Measurements from ENCODE around the gene SEL1L. TPM values are rescaled to one million over a fixed set of nuclear protein-coding genes. Genes with fewer than 3 reads are reported as not detected.
"Not testable (repeated sequence)": the region's sequence is repeated elsewhere in the genome, so short reads cannot be mapped to it uniquely, and the experiment has no call there.

SEL1L gene
- total RNA-seq, 1 experiment from 2014 or later: 53.7 TPM

- ATAC-seq: no peak
- Histone ChIP-seq H3K4me3 (ENCODE audit: low read depth in 2 of 2, low read length in 2 of 2) (no peak overlapping the region), H3K4me1 (ENCODE audit: control insufficient read depth, insufficient read depth, low read length) (no peaks in the 10 kb centered on the region), H3K27ac (ENCODE audit: low read length) (no peak overlapping the region), H3K27me3 (ENCODE audit: control insufficient read depth, insufficient read depth, low read length) (peaks cover 16% of the 10 kb centered on the region), H3K9me3 (ENCODE audit: control insufficient read depth, insufficient read depth, low read depth, low read length) (no peaks in the 10 kb centered on the region), H3K36me3 (ENCODE audit: control insufficient read depth, insufficient read depth, low read length) (no peaks in the 10 kb centered on the region)
- in situ Hi-C loops (cut with HindIII; ENCODE audit: low pct_unique_long_range_greater_than_20kb, low sequenced_read_pairs): no loop called here
- DNase-seq (ENCODE audit: low read depth, low spot score): no peak
- intact Hi-C loops (cut with micrococcal nuclease; ENCODE audit: unreplicated experiment): no loop called here
- TF ChIP-seq REST (IDR thresholded peaks at IDR 0.05; ENCODE audit: insufficient read depth in 1 of 2, low read depth in 2 of 2, low read length in 1 of 2) (no peak), CTCF (IDR thresholded peaks at IDR 0.05) (no peak), SIN3A (IDR thresholded peaks at IDR 0.05; ENCODE audit: borderline replicate concordance, insufficient read depth, low read depth, low read length) (no peak), TCF7L2 (IDR thresholded peaks at IDR 0.05; ENCODE audit: low read depth, low read length) (no peak), POLR2AphosphoS5 (IDR thresholded peaks at IDR 0.05; ENCODE audit: low read depth, low read length) (no peak)
- no TSS peak for BruUV-seq (replicated peaks)
- ChIA-PET POLR2A (no interaction called here), CTCF (no interaction called here)
Observed at GRCh38 chr14:81430235-81430634, 103.4 kb downstream of the SEL1L start.

- BruUV-seq (replicated peaks); H3K4me1 ChIP-seq (ENCODE audit: control insufficient read depth, insufficient read depth, low read length); ATAC-seq; in situ Hi-C loops (cut with HindIII; ENCODE audit: low pct_unique_long_range_greater_than_20kb, low sequenced_read_pairs); H3K9me3 ChIP-seq (ENCODE audit: control insufficient read depth, insufficient read depth, low read depth, low read length); H3K36me3 ChIP-seq (ENCODE audit: control insufficient read depth, insufficient read depth, low read length); DNase-seq (ENCODE audit: low read depth, low spot score); CTCF ChIA-PET; POLR2A ChIA-PET; H3K27ac ChIP-seq (ENCODE audit: low read length); intact Hi-C loops (cut with micrococcal nuclease; ENCODE audit: unreplicated experiment); H3K4me3 ChIP-seq (ENCODE audit: low read depth in 2 of 2, low read length in 2 of 2): not testable (repeated sequence)
- H3K27me3 ChIP-seq (ENCODE audit: control insufficient read depth, insufficient read depth, low read length): peaks cover 11% of the 10 kb centered on the region
Observed at GRCh38 chr14:81429749-81430148, 103.9 kb downstream of the SEL1L start.

- TF ChIP-seq CTCF (IDR thresholded peaks at IDR 0.05): no peak
- TF ChIP-seq POLR2AphosphoS5 (IDR thresholded peaks at IDR 0.05; ENCODE audit: low read depth, low read length): no peak
- no peak for TF ChIP-seq REST (IDR thresholded peaks at IDR 0.05; ENCODE audit: insufficient read depth in 1 of 2, low read depth in 2 of 2, low read length in 1 of 2)
- no peak for TF ChIP-seq TCF7L2 (IDR thresholded peaks at IDR 0.05; ENCODE audit: low read depth, low read length)
- TF ChIP-seq SIN3A (IDR thresholded peaks at IDR 0.05; ENCODE audit: borderline replicate concordance, insufficient read depth, low read depth, low read length): no peak
- CTCF ChIA-PET: no interaction called here
- no peak overlapping the region for H3K4me3 ChIP-seq (ENCODE audit: low read depth in 2 of 2, low read length in 2 of 2)
- POLR2A ChIA-PET: no interaction called here
- H3K27ac ChIP-seq (ENCODE audit: low read length): no peak overlapping the region
- BruUV-seq (replicated peaks): no TSS peak
- no peaks in the 10 kb centered on the region for H3K9me3 ChIP-seq (ENCODE audit: control insufficient read depth, insufficient read depth, low read depth, low read length)
- intact Hi-C loops (cut with micrococcal nuclease; ENCODE audit: unreplicated experiment): no loop called here
- DNase-seq (ENCODE audit: low read depth, low spot score): no peak
- no peaks in the 10 kb centered on the region for H3K4me1 ChIP-seq (ENCODE audit: control insufficient read depth, insufficient read depth, low read length)
- in situ Hi-C loops (cut with HindIII; ENCODE audit: low pct_unique_long_range_greater_than_20kb, low sequenced_read_pairs): no loop called here
- no peak for ATAC-seq
- H3K36me3 ChIP-seq (ENCODE audit: control insufficient read depth, insufficient read depth, low read length): no peaks in the 10 kb centered on the region
- peaks cover 6% of the 10 kb centered on the region; the same call in 1 of the 2 replicates for H3K27me3 ChIP-seq (ENCODE audit: control insufficient read depth, insufficient read depth, low read length)
Observed at GRCh38 chr14:81429028-81429427, 104.6 kb downstream of the SEL1L start.

Measured in Panc1 (cell line).